ENCODE data around the gene LPCAT2.
"Not testable (repeated sequence)": the region's sequence is repeated elsewhere in the genome, so short reads cannot be mapped to it uniquely, and the experiment has no call there.

The LPCAT2 gene

GRCh38 chr16:55613613-55614335 lies 104.9 kb downstream of the LPCAT2 start:
- DNase-seq: no peak

GRCh38 chr16:55615071-55615470 lies 106.2 kb downstream of the LPCAT2 start:
- no peak for DNase-seq

GRCh38 chr16:55615670-55616069 lies 106.8 kb downstream of the LPCAT2 start:
- DNase-seq: not testable (repeated sequence)

GRCh38 chr16:55621771-55622170 lies 112.9 kb downstream of the LPCAT2 start:
- DNase-seq: no peak

GRCh38 chr16:55622272-55622671 lies 113.4 kb downstream of the LPCAT2 start:
- DNase-seq: no peak

GRCh38 chr16:55622930-55623561 lies 114.2 kb downstream of the LPCAT2 start:
- DNase-seq: no peak

GRCh38 chr16:55623640-55624039 lies 114.8 kb downstream of the LPCAT2 start:
- DNase-seq: no peak

- no peak for DNase-seq
Measured at GRCh38 chr16:55624696-55625095, 115.8 kb downstream of the LPCAT2 start.

GRCh38 chr16:55625843-55626242 lies 117.0 kb downstream of the LPCAT2 start:
- DNase-seq: no peak

- DNase-seq: no peak
Measured at GRCh38 chr16:55628306-55628968, 119.6 kb downstream of the LPCAT2 start.

- DNase-seq: no peak
Measured at GRCh38 chr16:55630774-55631173, 121.9 kb downstream of the LPCAT2 start.

GRCh38 chr16:55632259-55632658 lies 123.4 kb downstream of the LPCAT2 start:
- DNase-seq: no peak

- no peak for DNase-seq
Measured at GRCh38 chr16:55634193-55634592, 125.3 kb downstream of the LPCAT2 start.
